WTC11 (cell line): ENCODE measurements around the gene OSBPL9. TPM values are rescaled to one million over a fixed set of nuclear protein-coding genes. Genes with fewer than 3 reads are reported as not detected.

Experiments used
- ATAC-seq: fragments of 200-7000 bp; cut with Tn5 transposase; 2 replicates; pipeline ENCODE4 v1.10.0; 2021; ENCODE audit warnings: mild to moderate bottlenecking, moderate library complexity
- CTCF ChIA-PET: fragments of 300-600 bp; sonication (Branson Sonifier 250); formaldehyde crosslinking; loops from one replicate; lab custom pipeline; 2021; ENCODE audit warnings: antibody characterized with exemption; lab: Charles Lee
- POLR2A ChIA-PET: fragments of 350-600 bp; sonication (Branson Sonifier 250); formaldehyde crosslinking; loops from one replicate; lab custom pipeline; 2021; ENCODE audit warnings: antibody characterized with exemption; lab: Charles Lee
- DNase-seq: peaks from one replicate; pipeline ENCODE4 v3.0.0; 2021; ENCODE audit warnings: low spot score
- H3K27ac Mint-ChIP-seq: 2 replicates; pipeline ENCODE4 v1.8.0; 2021; ENCODE audit warnings: mixed read lengths
- H3K27me3 Mint-ChIP-seq: 2 replicates; pipeline ENCODE4 v1.8.0; 2021; ENCODE audit warnings: low read depth, mild to moderate bottlenecking, moderate library complexity, mixed read lengths
- H3K36me3 Mint-ChIP-seq: 2 replicates; pipeline ENCODE4 v1.8.0; 2021; ENCODE audit warnings: mixed read lengths
- H3K4me1 Mint-ChIP-seq: 2 replicates; pipeline ENCODE4 v1.8.0; 2022; ENCODE audit warnings: mixed read lengths
- H3K4me3 Mint-ChIP-seq: 2 replicates; pipeline ENCODE4 v1.8.0; 2021; ENCODE audit warnings: mild to moderate bottlenecking, moderate library complexity, mixed read lengths
- H3K9me3 Mint-ChIP-seq: 2 replicates; pipeline ENCODE4 v1.8.0; 2021; ENCODE audit warnings: mixed read lengths
- ARID4B ChIP-seq: sonication (generic); formaldehyde crosslinking; IDR thresholded peaks from 2 replicates; pipeline ENCODE4 v1.8.0; 2023; ENCODE audit warnings: missing genetic modification reagents, mild to moderate bottlenecking, borderline replicate concordance
- ATF2 ChIP-seq: sonication (generic); formaldehyde crosslinking; IDR thresholded peaks from 2 replicates; pipeline ENCODE4 v1.8.1; 2022; ENCODE audit warnings: low read depth, missing genetic modification reagents, borderline replicate concordance
- ATF6 ChIP-seq: sonication (generic); formaldehyde crosslinking; IDR thresholded peaks from 2 replicates; pipeline ENCODE4 v1.8.1; 2023; ENCODE audit warnings: mild to moderate bottlenecking, missing genetic modification reagents
- CBFB ChIP-seq: sonication (generic); formaldehyde crosslinking; IDR thresholded peaks from 2 replicates; pipeline ENCODE4 v1.8.1; 2022; ENCODE audit warnings: mild to moderate bottlenecking, low read depth, missing genetic modification reagents
- JAZF1 ChIP-seq: fragments of 250-450 bp; sonication (Bioruptor Pico); IDR thresholded peaks from 2 replicates; pipeline ENCODE4 v1.9.0; 2021; ENCODE audit warnings: moderate library complexity, mild to moderate bottlenecking, inconsistent platforms
- NR1H2 ChIP-seq: sonication (generic); formaldehyde crosslinking; IDR thresholded peaks from 2 replicates; pipeline ENCODE4 v1.9.0; 2021; ENCODE audit warnings: mild to moderate bottlenecking, moderate library complexity, missing genetic modification reagents
- NR2C2 ChIP-seq: sonication (generic); formaldehyde crosslinking; IDR thresholded peaks from 2 replicates; pipeline ENCODE4 v1.8.0; 2022; ENCODE audit warnings: mild to moderate bottlenecking, missing genetic modification reagents
- SP1 ChIP-seq: sonication (generic); formaldehyde crosslinking; conservative IDR thresholded peaks from 2 replicates; pipeline ENCODE4 v1.8.1; 2022; ENCODE audit warnings: missing genetic modification reagents
- STAT6 ChIP-seq: sonication (generic); formaldehyde crosslinking; conservative IDR thresholded peaks from 2 replicates; pipeline ENCODE4 v1.8.1; 2023; ENCODE audit warnings: mild to moderate bottlenecking, low read depth, missing genetic modification reagents, moderate library complexity
- TCF7 ChIP-seq: sonication (generic); formaldehyde crosslinking; IDR thresholded peaks from 2 replicates; pipeline ENCODE4 v1.8.0; 2022; ENCODE audit warnings: mild to moderate bottlenecking, low read depth, missing genetic modification reagents, moderate library complexity
- TEAD1 ChIP-seq: sonication (generic); formaldehyde crosslinking; IDR thresholded peaks from 2 replicates; pipeline ENCODE4 v1.8.0; 2022; ENCODE audit warnings: mild to moderate bottlenecking, missing genetic modification reagents
- TEAD4 ChIP-seq: sonication (generic); formaldehyde crosslinking; IDR thresholded peaks from 2 replicates; pipeline ENCODE4 v1.8.0; 2022; ENCODE audit warnings: mild to moderate bottlenecking, missing genetic modification reagents
- ZNF671 ChIP-seq: fragments of 250-450 bp; sonication (Bioruptor Pico); IDR thresholded peaks from 2 replicates; pipeline ENCODE4 v1.8.0; 2021; ENCODE audit warnings: mild to moderate bottlenecking
- total RNA-seq: library from RNA; stranded (reverse); gene quantifications from 3 replicates; pipeline ENCODE4 v1.2.3, GENCODE V29; 2021
- TF ChIP-seq, protein P1 (sequence below): sonication (generic); formaldehyde crosslinking; IDR thresholded peaks from 2 replicates; pipeline ENCODE4 v1.8.0; 2023; ENCODE audit warnings: missing genetic modification reagents

Gene OSBPL9
- total RNA-seq, 1 experiment from 2014 or later = 55.6 TPM

- TF ChIP-seq STAT6 (CRISPR knock-in tag) (no peak), NR1H2 (no peak), ATF2 (CRISPR knock-in tag) (no peak)
- TF ChIP-seq, protein P1, sequence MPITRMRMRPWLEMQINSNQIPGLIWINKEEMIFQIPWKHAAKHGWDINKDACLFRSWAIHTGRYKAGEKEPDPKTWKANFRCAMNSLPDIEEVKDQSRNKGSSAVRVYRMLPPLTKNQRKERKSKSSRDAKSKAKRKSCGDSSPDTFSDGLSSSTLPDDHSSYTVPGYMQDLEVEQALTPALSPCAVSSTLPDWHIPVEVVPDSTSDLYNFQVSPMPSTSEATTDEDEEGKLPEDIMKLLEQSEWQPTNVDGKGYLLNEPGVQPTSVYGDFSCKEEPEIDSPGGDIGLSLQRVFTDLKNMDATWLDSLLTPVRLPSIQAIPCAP (CRISPR knock-in tag) = no peak
Observed at GRCh38 chr1:51819810-51820209, 202.9 kb downstream of the OSBPL9 start (continued).

DNA sequence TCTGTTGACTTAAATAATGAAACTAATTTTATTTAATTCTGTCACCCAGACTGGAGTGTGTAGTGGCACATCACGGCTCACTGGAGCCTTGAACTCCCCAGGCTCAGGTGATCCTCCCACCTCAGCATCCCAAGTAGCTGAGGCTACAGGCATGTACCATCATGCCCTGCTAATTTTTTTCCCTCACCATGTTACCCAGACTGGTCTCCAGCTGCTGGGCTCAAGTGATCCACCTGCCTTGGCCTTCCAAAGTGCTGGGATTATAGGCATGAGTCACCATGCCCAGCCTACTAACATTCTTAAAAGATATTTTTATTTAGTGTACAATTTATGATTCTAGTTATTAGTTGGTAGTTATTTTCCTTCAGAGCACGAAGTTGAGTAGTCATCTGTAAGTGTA lies 212.2 kb downstream of the OSBPL9 start:
- Mint-ChIP-seq H3K27me3 (no peaks in the 10 kb centered on the region), H3K36me3 (peaks cover 36% of the 10 kb centered on the region), H3K27ac (no peak overlapping the region), H3K4me3 (no peak overlapping the region), H3K4me1 (no peaks in the 10 kb centered on the region), H3K9me3 (peaks cover 4% of the 10 kb centered on the region; the same call in 1 of the 2 replicates)
- ChIA-PET POLR2A (no interaction called here), CTCF (no interaction called here)
- ATAC-seq (no peak), DNase-seq (no peak)
- no peak for TF ChIP-seq NR2C2 (CRISPR knock-in tag)
- no peak for TF ChIP-seq ZNF671 (CRISPR knock-in tag)
- TF ChIP-seq JAZF1 = no peak
- no peak for TF ChIP-seq TEAD4 (CRISPR knock-in tag)
- TF ChIP-seq ATF6 = no peak
- no peak for TF ChIP-seq TEAD1 (CRISPR knock-in tag)
- no peak for TF ChIP-seq CBFB (CRISPR knock-in tag)
- no peak for TF ChIP-seq ARID4B (CRISPR knock-in tag)

DNA sequence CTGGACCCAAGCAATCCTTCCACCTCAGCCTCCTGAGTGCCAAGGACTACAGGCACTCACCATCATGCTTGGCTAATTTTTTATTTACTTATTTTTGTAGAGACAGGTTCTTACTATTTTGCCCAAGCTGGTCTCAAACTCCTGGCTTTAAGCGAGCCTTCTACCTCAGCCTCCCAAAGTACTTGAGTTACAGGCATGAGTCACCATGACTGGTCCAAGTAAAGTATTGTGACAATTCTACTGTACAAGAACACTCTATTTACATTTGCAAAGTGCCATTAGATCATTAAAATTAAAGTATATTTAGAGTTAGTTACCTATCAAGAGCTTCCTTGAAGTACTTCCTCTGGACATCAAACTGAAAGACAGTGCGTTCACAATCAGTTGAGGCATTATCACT lies 216.8 kb downstream of the OSBPL9 start:
- H3K27me3 Mint-ChIP-seq = no peaks in the 10 kb centered on the region
- no peak overlapping the region for H3K4me3 Mint-ChIP-seq
- POLR2A ChIA-PET = no interaction called here
- peaks cover 47% of the 10 kb centered on the region for H3K36me3 Mint-ChIP-seq
- CTCF ChIA-PET = no interaction called here
- ATAC-seq (no peak), DNase-seq (no peak)
- H3K4me1 Mint-ChIP-seq = no peaks in the 10 kb centered on the region
- no peak overlapping the region for H3K27ac Mint-ChIP-seq
- H3K9me3 Mint-ChIP-seq = peaks cover 4% of the 10 kb centered on the region; the same call in 1 of the 2 replicates
- TF ChIP-seq SP1 (CRISPR knock-in tag) (no peak), JAZF1 (no peak), TCF7 (CRISPR knock-in tag) (no peak), ARID4B (CRISPR knock-in tag) (no peak)
